ENCODE results near the gene LHX3. TPM values are rescaled to one million over a fixed set of nuclear protein-coding genes. Genes with fewer than 3 reads are reported as not detected.

The LHX3 gene
- total RNA-seq, 1 experiment from 2014 or later, result not detected

GRCh38 chr9:136179101-136179616 lies 25.8 kb downstream of the LHX3 start:
- H3K4me1 Mint-ChIP-seq, result peaks cover 10 to 34% of the 10 kb centered on the region in 2 experiments
- no peak for TF ChIP-seq CTCF (conservative IDR thresholded peaks at IDR 0.05)
- no peak overlapping the region for H2BK120ac ChIP-seq (ENCODE audit: low read depth, low read length, poor library complexity, severe bottlenecking)
- H3K23ac ChIP-seq (ENCODE audit: insufficient read length, low read depth, low read length), result no peak overlapping the region
- no peak overlapping the region for H4K5ac ChIP-seq (ENCODE audit: insufficient read length, low read depth, low read length)
- H4K8ac ChIP-seq (replicated peaks; ENCODE audit: insufficient read length, low read depth, low read length), result no peak overlapping the region
- H3K4me1 ChIP-seq (ENCODE audit: insufficient read depth, low read length), result no peaks in the 10 kb centered on the region
- H2AK5ac ChIP-seq (ENCODE audit: insufficient read length, low read length), result no peak overlapping the region
- H2BK20ac ChIP-seq (ENCODE audit: low read depth, low read length, poor library complexity, severe bottlenecking), result no peak overlapping the region
- 0 out of 2 replicates have a peak, but pooled peaks cover 2% of the 10 kb centered on the region for H3K27me3 Mint-ChIP-seq (ENCODE audit: low read depth)
- no peak overlapping the region for H3K4ac ChIP-seq (ENCODE audit: low read depth, low read length)
- H2BK15ac ChIP-seq (ENCODE audit: low read depth, low read length), result no peak overlapping the region
- H3K27ac ChIP-seq (ENCODE audit: insufficient read length, low read depth, low read length), result no peak overlapping the region
- H2BK5ac ChIP-seq (ENCODE audit: insufficient read length, low read length), result no peak overlapping the region
- no peak overlapping the region for H3T11ph ChIP-seq (ENCODE audit: low read length)
- H3K9me3 Mint-ChIP-seq, result no peaks in the 10 kb centered on the region; a peak in 2 of 5 replicates
- no peak overlapping the region for H2BK12ac ChIP-seq (ENCODE audit: insufficient read length, low read depth, low read length)
- H3K79me2 ChIP-seq (ENCODE audit: insufficient read depth, low read length), result no peaks in the 10 kb centered on the region
- H3K9me3 ChIP-seq (ENCODE audit: control insufficient read depth, low read depth, low read length), result no peaks in the 10 kb centered on the region
- WGBS (ENCODE audit: extremely low coverage, insufficient read length, low lambda C conversion rate), result no CpG with 5 or more reads among the region's 12 CpGs
- no peaks in the 10 kb centered on the region for H3K27me3 ChIP-seq (ENCODE audit: insufficient read depth, low read length)
- H4K20me1 ChIP-seq (ENCODE audit: control insufficient read depth, insufficient read depth, insufficient read length), result no peaks in the 10 kb centered on the region
- no peaks in the 10 kb centered on the region for H3K79me1 ChIP-seq (ENCODE audit: insufficient read depth, low read depth, low read length, poor library complexity, severe bottlenecking)
- no peaks in the 10 kb centered on the region for H3K23me2 ChIP-seq (ENCODE audit: insufficient read length, low read depth, low read length, poor library complexity, severe bottlenecking)
- H3K36me3 Mint-ChIP-seq (ENCODE audit: insufficient read depth in 1 of 3, low read depth in 3 of 3), result no peaks in the 10 kb centered on the region
- no peak overlapping the region for H4K91ac ChIP-seq (ENCODE audit: insufficient read length, low read depth, low read length)
- H2AFZ ChIP-seq (ENCODE audit: low read length), result no peak overlapping the region
- no peak for DNase-seq
- H3K18ac ChIP-seq (ENCODE audit: insufficient read length, low read depth, low read length), result no peak overlapping the region
- no peak overlapping the region for H3K4me3 Mint-ChIP-seq
- H3K27ac Mint-ChIP-seq, result no peak overlapping the region
- H3K14ac ChIP-seq (ENCODE audit: insufficient read depth, low read length), result no peak overlapping the region
- no peak overlapping the region for H3K56ac ChIP-seq (ENCODE audit: insufficient read length, low read depth, low read length)
- H3K9ac ChIP-seq (ENCODE audit: extremely low read depth, insufficient read length, low read length), result no peak overlapping the region
- no peak overlapping the region for H3K4me2 ChIP-seq (ENCODE audit: insufficient read depth, insufficient read length, low read length)

All from H9 (cell line).